Measurements from ENCODE around the gene POU2F1.

- TF ChIP-seq, protein P1, sequence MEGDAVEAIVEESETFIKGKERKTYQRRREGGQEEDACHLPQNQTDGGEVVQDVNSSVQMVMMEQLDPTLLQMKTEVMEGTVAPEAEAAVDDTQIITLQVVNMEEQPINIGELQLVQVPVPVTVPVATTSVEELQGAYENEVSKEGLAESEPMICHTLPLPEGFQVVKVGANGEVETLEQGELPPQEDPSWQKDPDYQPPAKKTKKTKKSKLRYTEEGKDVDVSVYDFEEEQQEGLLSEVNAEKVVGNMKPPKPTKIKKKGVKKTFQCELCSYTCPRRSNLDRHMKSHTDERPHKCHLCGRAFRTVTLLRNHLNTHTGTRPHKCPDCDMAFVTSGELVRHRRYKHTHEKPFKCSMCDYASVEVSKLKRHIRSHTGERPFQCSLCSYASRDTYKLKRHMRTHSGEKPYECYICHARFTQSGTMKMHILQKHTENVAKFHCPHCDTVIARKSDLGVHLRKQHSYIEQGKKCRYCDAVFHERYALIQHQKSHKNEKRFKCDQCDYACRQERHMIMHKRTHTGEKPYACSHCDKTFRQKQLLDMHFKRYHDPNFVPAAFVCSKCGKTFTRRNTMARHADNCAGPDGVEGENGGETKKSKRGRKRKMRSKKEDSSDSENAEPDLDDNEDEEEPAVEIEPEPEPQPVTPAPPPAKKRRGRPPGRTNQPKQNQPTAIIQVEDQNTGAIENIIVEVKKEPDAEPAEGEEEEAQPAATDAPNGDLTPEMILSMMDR (IDR thresholded peaks at IDR 0.05) = no peak
- TF ChIP-seq POLR2A (IDR thresholded peaks at IDR 0.05) = no peak
Observed at GRCh38 chr1:167432780-167433179, 212.1 kb downstream of the POU2F1 start.

Data from adrenal gland (tissue), 5 donors.